ENCODE data around the gene SLC39A3. TPM values are rescaled to one million over a fixed set of nuclear protein-coding genes. Genes with fewer than 3 reads are reported as not detected.

The SLC39A3 gene, protein sequence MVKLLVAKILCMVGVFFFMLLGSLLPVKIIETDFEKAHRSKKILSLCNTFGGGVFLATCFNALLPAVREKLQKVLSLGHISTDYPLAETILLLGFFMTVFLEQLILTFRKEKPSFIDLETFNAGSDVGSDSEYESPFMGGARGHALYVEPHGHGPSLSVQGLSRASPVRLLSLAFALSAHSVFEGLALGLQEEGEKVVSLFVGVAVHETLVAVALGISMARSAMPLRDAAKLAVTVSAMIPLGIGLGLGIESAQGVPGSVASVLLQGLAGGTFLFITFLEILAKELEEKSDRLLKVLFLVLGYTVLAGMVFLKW
- total RNA-seq = 10 to 100 TPM; 26.6 to 46.0 TPM

DNA sequence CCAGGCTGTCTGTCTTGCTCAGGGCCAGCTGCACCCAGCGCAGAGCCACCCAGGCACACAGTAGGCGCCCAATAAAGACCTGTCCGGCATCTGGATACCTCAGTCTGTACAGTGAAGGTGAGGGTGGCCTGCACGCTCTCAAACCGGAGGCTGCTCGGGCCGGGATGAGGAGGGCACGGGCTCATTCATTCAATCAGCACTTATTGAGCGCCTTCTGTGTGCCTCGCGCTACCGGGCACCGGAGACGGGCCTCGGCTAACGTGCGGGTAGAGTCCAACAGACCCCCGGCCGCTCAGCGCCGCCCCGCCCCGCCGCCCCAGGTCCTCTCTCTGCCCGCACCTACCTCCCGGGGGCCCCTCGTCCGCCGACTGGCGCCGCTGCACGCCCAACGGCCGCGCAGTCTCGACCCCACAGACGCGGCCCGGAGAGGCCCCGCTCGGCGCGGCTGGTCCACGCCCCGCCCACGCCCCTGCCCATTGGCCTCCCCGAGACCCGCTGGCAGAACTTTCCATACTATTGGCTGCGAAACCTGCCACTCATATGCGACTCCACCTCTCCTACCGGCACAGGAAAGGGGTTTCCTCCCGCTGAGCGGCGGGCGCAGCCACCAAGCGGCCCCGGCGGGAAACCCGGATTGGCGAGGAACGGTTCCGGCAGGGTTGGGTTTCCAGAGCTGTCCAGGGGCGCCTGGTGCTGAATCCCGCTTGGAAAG lies at the start of gene SLC39A3:
Gene SLC39A3, minus strand, starts transcription at position 416 of the 712 bp plus-strand sequence. CDS start 2,760 bp downstream, outside the sequence.
- intact Hi-C loops (cut with DNase I, micrococcal nuclease) = loop anchor here in 1 of 2 experiments (1.0 to 5.0 kb wide), 10 partner anchors 37 to 643 kb away; partner anchors contain the start of genes GNG7, IZUMO4, MOB3A and NCLN
- no peaks in the 10 kb centered on the region for H3K9me3 Mint-ChIP-seq (ENCODE audit: low read depth)
- H3K36me3 Mint-ChIP-seq (ENCODE audit: low read depth) = peaks cover 23% of the 10 kb centered on the region
- ChIA-PET POLR2A (interaction anchor here (0.7 kb wide), 1 partner anchor 263 kb away, joined by 5 read pairs; no protein-coding TSS in a partner anchor), CTCF (interaction anchor here (0.9 to 2.2 kb wide), 3 partner anchors 9 to 211 kb away, joined by 5 to 18 read pairs (median 9); no protein-coding TSS in a partner anchor)
- peaks cover 14% of the 10 kb centered on the region for H3K4me1 Mint-ChIP-seq
- peaks cover 8% of the 10 kb centered on the region for H3K27me3 Mint-ChIP-seq
- ATAC-seq (peak; percentile 100), DNase-seq (peak; percentile 99)
- H3K27ac Mint-ChIP-seq = peak within 1 kb of the TSS; percentile 70
- H3K4me3 Mint-ChIP-seq = peak within 1 kb of the TSS; percentile 95

- POLR2A ChIA-PET = no interaction called here
- no peak overlapping the region for H3K4me3 Mint-ChIP-seq
- no peak overlapping the region for H3K27ac Mint-ChIP-seq
- peaks cover 37% of the 10 kb centered on the region for H3K36me3 Mint-ChIP-seq (ENCODE audit: low read depth)
- H3K27me3 Mint-ChIP-seq = no peaks in the 10 kb centered on the region
- DNase-seq (no peak), ATAC-seq (no peak)
- H3K9me3 Mint-ChIP-seq (ENCODE audit: low read depth) = no peaks in the 10 kb centered on the region
- peaks cover 45% of the 10 kb centered on the region for H3K4me1 Mint-ChIP-seq
- CTCF ChIA-PET = no interaction called here
- intact Hi-C loops (cut with DNase I, micrococcal nuclease) = loop anchor here in 1 of 2 experiments (10.0 kb wide), 1 partner anchor 623 kb away; the partner anchor contains the start of gene DOT1L
These were observed 48.4 kb upstream of the SLC39A3 start for GRCh38 chr19:2788237-2788636.

DNA sequence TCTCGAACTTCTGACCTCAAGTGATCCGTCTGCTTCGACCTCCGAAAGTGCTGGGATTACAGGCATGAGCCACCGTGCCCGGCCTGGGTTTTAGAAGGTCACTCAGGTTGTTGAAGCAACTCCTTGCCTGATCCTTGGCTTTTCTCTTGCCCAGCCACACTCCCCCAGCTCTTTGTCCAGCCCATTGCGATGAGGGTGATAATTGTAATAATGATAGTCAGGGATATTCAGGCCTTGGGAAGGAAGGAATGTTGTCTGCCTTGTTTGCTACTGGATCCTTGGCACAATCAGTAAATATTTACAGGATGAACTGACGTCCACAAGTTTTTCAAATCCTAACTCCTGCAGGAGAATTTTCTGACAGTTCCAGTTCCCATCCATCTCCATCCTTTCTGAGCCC lies 47.3 kb upstream of the SLC39A3 start:
- Mint-ChIP-seq H3K4me1 (peaks cover 49% of the 10 kb centered on the region), H3K36me3 (ENCODE audit: low read depth) (peaks cover 33% of the 10 kb centered on the region), H3K9me3 (ENCODE audit: low read depth) (no peaks in the 10 kb centered on the region), H3K4me3 (peak overlapping the region; percentile 92), H3K27me3 (no peaks in the 10 kb centered on the region), H3K27ac (no peak overlapping the region)
- no peak for ATAC-seq
- ChIA-PET CTCF (no interaction called here), POLR2A (no interaction called here)
- DNase-seq = no peak
- intact Hi-C loops (cut with DNase I, micrococcal nuclease) = loop anchor here in 1 of 2 experiments (10.0 kb wide), 1 partner anchor 622 kb away; the partner anchor contains the start of gene DOT1L

DNA sequence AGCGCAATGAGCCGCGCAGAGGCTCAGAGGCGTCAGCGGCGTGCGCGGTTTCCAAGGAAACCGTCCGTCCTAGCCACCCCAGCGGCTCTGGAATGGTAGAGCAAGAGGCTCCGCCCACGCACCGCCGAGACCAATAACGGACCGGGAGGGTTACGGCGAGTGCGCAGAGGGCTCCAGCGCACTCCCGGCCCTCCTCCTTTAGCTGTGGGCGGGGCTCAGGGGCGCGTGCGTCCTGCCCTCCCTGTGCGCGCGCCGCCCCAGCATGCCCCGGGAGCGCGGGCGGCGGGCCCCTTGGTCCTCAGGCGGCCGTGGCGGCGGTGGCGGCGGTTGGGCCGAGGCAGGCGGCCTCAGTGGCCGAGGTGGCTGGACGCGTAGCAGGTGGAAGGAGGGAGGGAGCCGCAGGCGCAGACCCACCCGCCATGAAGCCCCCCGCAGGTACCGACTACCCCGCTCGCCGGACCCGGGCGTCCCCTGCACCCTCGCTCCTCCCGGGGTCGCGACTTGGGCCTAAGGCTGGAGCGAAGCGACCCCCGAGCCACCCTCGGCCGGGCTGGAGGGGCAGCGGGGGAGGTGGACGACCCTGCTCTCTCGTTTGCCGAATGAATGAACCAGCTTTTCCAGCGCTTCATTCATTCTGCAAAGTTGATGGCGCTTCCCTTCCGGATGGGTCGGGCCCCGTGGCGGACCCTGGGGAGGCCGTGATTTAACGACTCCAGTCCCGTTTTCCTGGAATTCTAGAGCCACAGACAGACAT lies 45.6 kb upstream of the SLC39A3 start, which contains the start of gene THOP1:
Gene THOP1, plus strand, starts transcription at position 260 of the 754 bp plus-strand sequence. Its CDS starts 160 bp downstream, at position 420.
- DNase-seq (peak; percentile 100), ATAC-seq (peak; percentile 89)
- Mint-ChIP-seq H3K27me3 (no peaks in the 10 kb centered on the region), H3K27ac (peak within 1 kb of the TSS; percentile 86), H3K36me3 (ENCODE audit: low read depth) (peaks cover 26% of the 10 kb centered on the region), H3K9me3 (ENCODE audit: low read depth) (no peaks in the 10 kb centered on the region), H3K4me1 (peaks cover 65% of the 10 kb centered on the region), H3K4me3 (peak within 1 kb of the TSS; percentile 92)
- ChIA-PET CTCF (interaction anchor here (0.6 to 1.0 kb wide), 3 partner anchors 29 to 102 kb away, joined by 3 to 5 read pairs (median 4); partner anchors contain the start of gene ZNF554), POLR2A (interaction anchor here (0.6 kb wide), 1 partner anchor 310 kb away, joined by 4 read pairs; the partner anchor contains the start of gene GADD45B)
- intact Hi-C loops (cut with DNase I, micrococcal nuclease) = loop anchor here in 1 of 2 experiments (1.0 to 10.0 kb wide), 13 partner anchors 34 to 843 kb away; partner anchors contain the start of genes DOHH, DOT1L, GNA11 and GNG7

- intact Hi-C loops (cut with DNase I, micrococcal nuclease) = loop anchor here (1.0 to 10.0 kb wide), 13 partner anchors 34 to 841 kb away; partner anchors contain the start of genes DOHH (in 1 of the 2), DOT1L (in 1 of the 2), FZR1 (in 1 of the 2) and IZUMO4 (in 1 of the 2)
These were observed 43.9 kb upstream of the SLC39A3 start for GRCh38 chr19:2783781-2784145.

GRCh38 chr19:2782936-2783780 lies 43.3 kb upstream of the SLC39A3 start, which contains the start of gene SGTA:
TSS of gene SGTA (minus strand) at chr19:2783273. CDS start at chr19:2769068, 14,205 bp downstream.
- ChIA-PET POLR2A (interaction anchor here (0.6 kb wide), 1 partner anchor 721 kb away, joined by 3 read pairs; no protein-coding TSS in a partner anchor), CTCF (interaction anchor here (0.6 to 1.1 kb wide), 2 partner anchors 135 to 1111 kb away, joined by 3 to 4 read pairs; no protein-coding TSS in a partner anchor)
- no peaks in the 10 kb centered on the region for H3K9me3 Mint-ChIP-seq (ENCODE audit: low read depth)
- H3K4me1 Mint-ChIP-seq = peaks cover 58% of the 10 kb centered on the region
- no peaks in the 10 kb centered on the region for H3K27me3 Mint-ChIP-seq
- peak; percentile 84 for ATAC-seq
- H3K36me3 Mint-ChIP-seq (ENCODE audit: low read depth) = peaks cover 17% of the 10 kb centered on the region
- H3K4me3 Mint-ChIP-seq = peak within 1 kb of the TSS; percentile 91
- H3K27ac Mint-ChIP-seq = peak within 1 kb of the TSS; percentile 98
- intact Hi-C loops (cut with DNase I, micrococcal nuclease) = loop anchor here (1.0 to 10.0 kb wide), 11 partner anchors 34 to 723 kb away; partner anchors contain the start of genes DOT1L (in 1 of the 2), FZR1 (in 1 of the 2), IZUMO4 (in 1 of the 2) and LMNB2 (in 1 of the 2)
- peak; percentile 98 for DNase-seq

More at GRCh38 chr19:2783781-2784145, 43.9 kb upstream of the SLC39A3 start:
- DNase-seq (no peak), ATAC-seq (no peak)
- H3K27ac Mint-ChIP-seq = peak overlapping the region; percentile 98
- H3K27me3 Mint-ChIP-seq = no peaks in the 10 kb centered on the region
- H3K36me3 Mint-ChIP-seq (ENCODE audit: low read depth) = peaks cover 18% of the 10 kb centered on the region
- H3K4me3 Mint-ChIP-seq = peak overlapping the region; percentile 91
- POLR2A ChIA-PET = no interaction called here
- CTCF ChIA-PET = interaction anchor here (0.6 to 1.1 kb wide), 2 partner anchors 136 to 1111 kb away, joined by 3 to 4 read pairs; no protein-coding TSS in a partner anchor
- peaks cover 59% of the 10 kb centered on the region for H3K4me1 Mint-ChIP-seq
- no peaks in the 10 kb centered on the region for H3K9me3 Mint-ChIP-seq (ENCODE audit: low read depth)

- POLR2A ChIA-PET = interaction anchor here (0.6 kb wide), 1 partner anchor 722 kb away, joined by 3 read pairs; no protein-coding TSS in a partner anchor
- ATAC-seq (no peak), DNase-seq (no peak)
- H3K4me3 Mint-ChIP-seq = peak overlapping the region; percentile 91
- peak overlapping the region; percentile 86 for H3K27ac Mint-ChIP-seq
- peaks cover 54% of the 10 kb centered on the region for H3K4me1 Mint-ChIP-seq
- no peaks in the 10 kb centered on the region for H3K9me3 Mint-ChIP-seq (ENCODE audit: low read depth)
- CTCF ChIA-PET = interaction anchor here (0.5 to 1.1 kb wide), 4 partner anchors 42 to 721 kb away, joined by 3 to 4 read pairs (median 4); partner anchors contain the start of gene ZNF555
- H3K27me3 Mint-ChIP-seq = no peaks in the 10 kb centered on the region
- intact Hi-C loops (cut with DNase I, micrococcal nuclease) = loop anchor here (2.0 to 10.0 kb wide), 3 partner anchors 35 to 618 kb away; partner anchors contain the start of genes DOT1L (in 1 of the 2) and ZNF554 (in 1 of the 2)
- H3K36me3 Mint-ChIP-seq (ENCODE audit: low read depth) = peaks cover 13% of the 10 kb centered on the region
These were observed 42.6 kb upstream of the SLC39A3 start for GRCh38 chr19:2782329-2782935.

DNA sequence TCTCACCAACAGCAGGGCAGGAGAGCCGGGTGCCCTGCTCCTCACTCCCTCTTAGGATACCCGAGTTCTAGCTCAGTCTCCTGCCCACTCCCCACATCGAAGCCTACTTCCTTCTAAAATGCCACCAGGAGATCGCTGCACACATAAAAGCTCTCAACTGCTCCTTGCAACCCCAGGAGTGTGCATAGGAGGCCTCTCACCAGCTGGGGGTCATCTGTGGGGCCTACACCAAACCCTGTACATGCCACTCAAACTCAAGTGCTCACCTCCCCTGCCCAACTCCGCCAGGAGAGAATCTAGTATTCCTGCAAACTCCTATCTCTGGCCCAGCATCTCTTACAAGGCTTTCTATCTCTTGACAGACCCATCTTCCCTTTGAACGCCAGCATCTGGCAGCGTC lies 40.5 kb upstream of the SLC39A3 start:
- intact Hi-C loops (cut with DNase I, micrococcal nuclease) = loop anchor here (5.0 to 10.0 kb wide), 2 partner anchors 37 to 615 kb away; partner anchors contain the start of genes DOT1L (in 1 of the 2) and ZNF554 (in 1 of the 2)
- DNase-seq = no peak
- Mint-ChIP-seq H3K4me3 (no peak overlapping the region), H3K4me1 (peaks cover 59% of the 10 kb centered on the region), H3K9me3 (ENCODE audit: low read depth) (no peaks in the 10 kb centered on the region), H3K27me3 (no peaks in the 10 kb centered on the region), H3K27ac (no peak overlapping the region), H3K36me3 (ENCODE audit: low read depth) (peaks cover 19% of the 10 kb centered on the region)
- no peak for ATAC-seq
- CTCF ChIA-PET = interaction anchor here (0.8 to 1.5 kb wide), 2 partner anchors 45 to 132 kb away, joined by 3 to 8 read pairs; no protein-coding TSS in a partner anchor
- POLR2A ChIA-PET = no interaction called here

GRCh38 chr19:2779121-2779740 lies 39.4 kb upstream of the SLC39A3 start:
- H3K36me3 Mint-ChIP-seq (ENCODE audit: low read depth) = peaks cover 19% of the 10 kb centered on the region
- no peak for DNase-seq
- CTCF ChIA-PET = no interaction called here
- no peak for ATAC-seq
- no peak overlapping the region for H3K4me3 Mint-ChIP-seq
- POLR2A ChIA-PET = no interaction called here
- intact Hi-C loops (cut with DNase I, micrococcal nuclease) = no loop called here
- no peaks in the 10 kb centered on the region for H3K9me3 Mint-ChIP-seq (ENCODE audit: low read depth)
- H3K4me1 Mint-ChIP-seq = peaks cover 60% of the 10 kb centered on the region
- H3K27me3 Mint-ChIP-seq = no peaks in the 10 kb centered on the region
- H3K27ac Mint-ChIP-seq = no peak overlapping the region
